ENCODE measurements around the gene RYR2.

DNA sequence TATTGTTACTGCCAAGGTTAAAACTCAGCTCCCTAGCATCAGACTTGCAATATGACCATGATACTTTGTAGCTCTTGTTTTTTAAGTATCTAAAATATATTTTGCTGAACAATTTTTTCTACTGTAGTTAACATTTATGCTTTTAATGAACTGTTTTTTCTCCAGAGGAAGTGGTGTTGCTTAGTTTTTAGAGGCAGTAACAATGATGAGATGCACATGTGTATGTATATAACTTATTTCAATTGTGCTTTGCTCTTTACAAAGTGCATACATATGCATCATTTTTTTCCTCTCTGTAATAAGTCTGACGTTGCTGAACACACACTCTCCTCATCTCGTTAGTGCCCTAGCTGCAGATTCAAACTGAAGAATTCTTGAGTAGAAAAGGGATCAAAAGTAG is 430.0 kb downstream of the RYR2 start:
- TF ChIP-seq, protein P1, sequence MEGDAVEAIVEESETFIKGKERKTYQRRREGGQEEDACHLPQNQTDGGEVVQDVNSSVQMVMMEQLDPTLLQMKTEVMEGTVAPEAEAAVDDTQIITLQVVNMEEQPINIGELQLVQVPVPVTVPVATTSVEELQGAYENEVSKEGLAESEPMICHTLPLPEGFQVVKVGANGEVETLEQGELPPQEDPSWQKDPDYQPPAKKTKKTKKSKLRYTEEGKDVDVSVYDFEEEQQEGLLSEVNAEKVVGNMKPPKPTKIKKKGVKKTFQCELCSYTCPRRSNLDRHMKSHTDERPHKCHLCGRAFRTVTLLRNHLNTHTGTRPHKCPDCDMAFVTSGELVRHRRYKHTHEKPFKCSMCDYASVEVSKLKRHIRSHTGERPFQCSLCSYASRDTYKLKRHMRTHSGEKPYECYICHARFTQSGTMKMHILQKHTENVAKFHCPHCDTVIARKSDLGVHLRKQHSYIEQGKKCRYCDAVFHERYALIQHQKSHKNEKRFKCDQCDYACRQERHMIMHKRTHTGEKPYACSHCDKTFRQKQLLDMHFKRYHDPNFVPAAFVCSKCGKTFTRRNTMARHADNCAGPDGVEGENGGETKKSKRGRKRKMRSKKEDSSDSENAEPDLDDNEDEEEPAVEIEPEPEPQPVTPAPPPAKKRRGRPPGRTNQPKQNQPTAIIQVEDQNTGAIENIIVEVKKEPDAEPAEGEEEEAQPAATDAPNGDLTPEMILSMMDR (IDR thresholded peaks at IDR 0.05), result no peak
- TF ChIP-seq EP300 (IDR thresholded peaks at IDR 0.05) (no peak), POLR2A (IDR thresholded peaks at IDR 0.05) (no peak)

Data from tibial nerve (tissue), 4 donors.